Suprapubic skin (tissue), 4 donors: ENCODE results near the gene CAV1. TPM values are rescaled to one million over a fixed set of nuclear protein-coding genes. Genes with fewer than 3 reads are reported as not detected.

Source experiments
- DNase-seq, 2 donors: peaks; one replicate each; pipeline ENCODE4 v3.0.0-alpha.2; 2019; ENCODE audit warnings: low spot score in 2 of 2
- H3K27ac ChIP-seq: fragments of 200-600 bp; sonication (generic); one replicate; pipeline ENCODE4 v1.5.1; 2019
- H3K27me3 ChIP-seq: fragments of 200-600 bp; sonication (generic); one replicate; pipeline ENCODE4 v1.5.1; 2019
- H3K36me3 ChIP-seq: fragments of 200-600 bp; sonication (generic); one replicate; pipeline ENCODE4 v1.5.1; 2019
- H3K4me1 ChIP-seq: fragments of 200-600 bp; sonication (generic); one replicate; pipeline ENCODE4 v1.5.1; 2019
- H3K4me3 ChIP-seq: fragments of 200-600 bp; sonication (generic); one replicate; pipeline ENCODE4 v1.5.1; 2019; ENCODE audit warnings: mild to moderate bottlenecking
- H3K9me3 ChIP-seq: fragments of 200-600 bp; sonication (generic); one replicate; pipeline ENCODE4 v1.5.1; 2019
- CTCF ChIP-seq, 2 donors: fragments of 200-600 bp in 1 of 2; fragments of 450-650 bp in 1 of 2; sonication (generic) in 1 of 2; IDR thresholded peaks; one replicate each; pipeline ENCODE4 v1.5.1; 2016 to 2019; ENCODE audit warnings: antibody characterized with exemption in 2 of 2, mild to moderate bottlenecking in 1 of 2, moderate library complexity in 1 of 2
- EP300 ChIP-seq: sonication (generic); formaldehyde crosslinking; IDR thresholded peaks from one replicate; pipeline ENCODE4 v1.6.1; 2017; ENCODE audit warnings: antibody characterized with exemption
- POLR2A ChIP-seq, 2 donors: fragments of 450-650 bp; IDR thresholded peaks; one replicate each; pipeline ENCODE4 v1.6.1; 2017; ENCODE audit warnings: antibody characterized with exemption in 2 of 2, mild to moderate bottlenecking in 2 of 2, moderate library complexity in 2 of 2
- POLR2AphosphoS5 ChIP-seq, 3 donors: sonication (generic); formaldehyde crosslinking; IDR thresholded peaks; one replicate each; pipeline ENCODE4 v1.6.1; 2017; ENCODE audit warnings: antibody characterized with exemption in 3 of 3
- WGBS: methylation state at CpG from one replicate; pipeline ENCODE4 v1.1.5; 2018; 5-methylcytosine and 5-hydroxymethylcytosine counted together
- total RNA-seq, 4 donors: library from RNA; depleted of rRNA; stranded (reverse); fragments of >200 nt; gene quantifications; one replicate each; pipeline ENCODE4 v1.1.0, GENCODE V29; 2016

Gene CAV1
- total RNA-seq, 4 donors from 2014 or later: 123 to 215 (median 187) TPM

- no peak for TF ChIP-seq EP300
- no peak for TF ChIP-seq POLR2AphosphoS5 (IDR thresholded peaks at IDR 0.05)
- TF ChIP-seq CTCF (IDR thresholded peaks at IDR 0.05): no peak
- no peak for TF ChIP-seq POLR2A (IDR thresholded peaks at IDR 0.05)
- H3K9me3 ChIP-seq: no peaks in the 10 kb centered on the region
- H3K27ac ChIP-seq: no peak overlapping the region
- H3K27me3 ChIP-seq: no peaks in the 10 kb centered on the region
- WGBS: 80% methylated on average over 5 of the region's 5 CpGs
- H3K4me3 ChIP-seq: no peak overlapping the region
- DNase-seq: no peak
- peaks cover 21% of the 10 kb centered on the region for H3K4me1 ChIP-seq
- no peaks in the 10 kb centered on the region for H3K36me3 ChIP-seq
These were observed 68.7 kb downstream of the CAV1 start for GRCh38 chr7:116593359-116594075.

GRCh38 chr7:116595063-116595462, 70.2 kb downstream of the CAV1 start:
- peaks cover 16% of the 10 kb centered on the region for H3K4me1 ChIP-seq
- DNase-seq: no peak
- 82% methylated on average over 9 of the region's 9 CpGs for WGBS

GRCh38 chr7:116597384-116597783, 72.5 kb downstream of the CAV1 start:
- Histone ChIP-seq H3K36me3 (no peaks in the 10 kb centered on the region), H3K4me1 (peaks cover 6% of the 10 kb centered on the region), H3K27ac (no peak overlapping the region), H3K9me3 (no peaks in the 10 kb centered on the region), H3K4me3 (no peak overlapping the region), H3K27me3 (no peaks in the 10 kb centered on the region)
- 85% methylated on average over 6 of the region's 6 CpGs for WGBS
- no peak for DNase-seq
- TF ChIP-seq POLR2A (IDR thresholded peaks at IDR 0.05) (no peak), EP300 (no peak), POLR2AphosphoS5 (IDR thresholded peaks at IDR 0.05) (no peak), CTCF (IDR thresholded peaks at IDR 0.05) (no peak)

More at GRCh38 chr7:116595063-116595462, 70.2 kb downstream of the CAV1 start:
- H3K4me3 ChIP-seq: no peak overlapping the region
- TF ChIP-seq POLR2AphosphoS5 (IDR thresholded peaks at IDR 0.05) (no peak), EP300 (no peak), POLR2A (IDR thresholded peaks at IDR 0.05) (no peak), CTCF (IDR thresholded peaks at IDR 0.05) (no peak)
- no peaks in the 10 kb centered on the region for H3K36me3 ChIP-seq
- no peaks in the 10 kb centered on the region for H3K9me3 ChIP-seq
- no peak overlapping the region for H3K27ac ChIP-seq
- no peaks in the 10 kb centered on the region for H3K27me3 ChIP-seq

- WGBS: 82% methylated on average over 4 of the region's 5 CpGs
- no peak for DNase-seq
- Histone ChIP-seq H3K4me3 (no peak overlapping the region), H3K36me3 (no peaks in the 10 kb centered on the region), H3K27me3 (no peaks in the 10 kb centered on the region), H3K9me3 (no peaks in the 10 kb centered on the region), H3K27ac (no peak overlapping the region), H3K4me1 (no peaks in the 10 kb centered on the region)
- TF ChIP-seq POLR2AphosphoS5 (IDR thresholded peaks at IDR 0.05) (no peak), POLR2A (IDR thresholded peaks at IDR 0.05) (no peak), EP300 (no peak), CTCF (IDR thresholded peaks at IDR 0.05) (no peak)
These were observed 73.4 kb downstream of the CAV1 start for GRCh38 chr7:116598278-116598677.

- DNase-seq: no peak
- 75% methylated on average over 3 of the region's 3 CpGs for WGBS
These were observed 74.0 kb downstream of the CAV1 start for GRCh38 chr7:116598861-116599260.

More at GRCh38 chr7:116598861-116599260, 74.0 kb downstream of the CAV1 start:
- no peaks in the 10 kb centered on the region for H3K9me3 ChIP-seq
- H3K4me1 ChIP-seq: no peaks in the 10 kb centered on the region
- TF ChIP-seq POLR2A (IDR thresholded peaks at IDR 0.05) (no peak), EP300 (no peak), POLR2AphosphoS5 (IDR thresholded peaks at IDR 0.05) (no peak), CTCF (IDR thresholded peaks at IDR 0.05) (no peak)
- H3K27ac ChIP-seq: no peak overlapping the region
- no peaks in the 10 kb centered on the region for H3K27me3 ChIP-seq
- no peak overlapping the region for H3K4me3 ChIP-seq
- no peaks in the 10 kb centered on the region for H3K36me3 ChIP-seq
